Activated T-cell treated with anti-CD3 and anti-CD28 coated beads for 4 hours (primary cell): ENCODE data around the gene TSPAN5.

Experiments
- DNase-seq: peaks from one replicate; pipeline ENCODE4 v3.0.0-alpha.2; 2020

Gene TSPAN5

GRCh38 chr4:98614662-98615061, 43.7 kb downstream of the TSPAN5 start:
- no peak for DNase-seq

- DNase-seq = no peak
Observed at GRCh38 chr4:98614094-98614493, 44.3 kb downstream of the TSPAN5 start.

- DNase-seq = no peak
Observed at GRCh38 chr4:98613453-98614075, 44.8 kb downstream of the TSPAN5 start.

GRCh38 chr4:98612318-98613250, 45.8 kb downstream of the TSPAN5 start:
- no peak for DNase-seq

GRCh38 chr4:98611677-98612317, 46.6 kb downstream of the TSPAN5 start:
- no peak for DNase-seq

GRCh38 chr4:98610926-98611676, 47.3 kb downstream of the TSPAN5 start:
- no peak for DNase-seq

GRCh38 chr4:98610431-98610830, 48.0 kb downstream of the TSPAN5 start:
- DNase-seq = no peak

GRCh38 chr4:98609934-98610333, 48.5 kb downstream of the TSPAN5 start:
- no peak for DNase-seq

- DNase-seq = no peak
Observed at GRCh38 chr4:98608356-98608755, 50.1 kb downstream of the TSPAN5 start.

- DNase-seq = no peak
Observed at GRCh38 chr4:98606894-98607293, 51.5 kb downstream of the TSPAN5 start.

- no peak for DNase-seq
Observed at GRCh38 chr4:98605216-98605615, 53.2 kb downstream of the TSPAN5 start.

GRCh38 chr4:98604723-98605122, 53.7 kb downstream of the TSPAN5 start:
- DNase-seq = no peak

GRCh38 chr4:98603683-98604521, 54.5 kb downstream of the TSPAN5 start:
- DNase-seq = no peak

- no peak for DNase-seq
Observed at GRCh38 chr4:98602270-98602669, 56.1 kb downstream of the TSPAN5 start.

GRCh38 chr4:98601708-98602107, 56.7 kb downstream of the TSPAN5 start:
- DNase-seq = no peak

GRCh38 chr4:98599617-98600205, 58.7 kb downstream of the TSPAN5 start:
- DNase-seq = no peak

- no peak for DNase-seq
Observed at GRCh38 chr4:98586962-98587354, 71.5 kb downstream of the TSPAN5 start.

- DNase-seq = no peak
Observed at GRCh38 chr4:98586291-98586961, 72.0 kb downstream of the TSPAN5 start.

- DNase-seq = no peak
Observed at GRCh38 chr4:98585596-98585995, 72.8 kb downstream of the TSPAN5 start.

GRCh38 chr4:98584265-98584664, 74.1 kb downstream of the TSPAN5 start:
- DNase-seq = no peak

GRCh38 chr4:98583265-98583664, 75.1 kb downstream of the TSPAN5 start:
- no peak for DNase-seq
